T follicular helper cell (primary cell): ENCODE results near the gene PSMB4.
"Not testable (repeated sequence)": the region's sequence is repeated elsewhere in the genome, so short reads cannot be mapped to it uniquely, and the experiment has no call there.

ENCODE experiments used
- DNase-seq: peaks from one replicate; pipeline ENCODE4 v3.0.0-alpha.2; 2020; ENCODE audit warnings: low read depth

The PSMB4 gene

DNA sequence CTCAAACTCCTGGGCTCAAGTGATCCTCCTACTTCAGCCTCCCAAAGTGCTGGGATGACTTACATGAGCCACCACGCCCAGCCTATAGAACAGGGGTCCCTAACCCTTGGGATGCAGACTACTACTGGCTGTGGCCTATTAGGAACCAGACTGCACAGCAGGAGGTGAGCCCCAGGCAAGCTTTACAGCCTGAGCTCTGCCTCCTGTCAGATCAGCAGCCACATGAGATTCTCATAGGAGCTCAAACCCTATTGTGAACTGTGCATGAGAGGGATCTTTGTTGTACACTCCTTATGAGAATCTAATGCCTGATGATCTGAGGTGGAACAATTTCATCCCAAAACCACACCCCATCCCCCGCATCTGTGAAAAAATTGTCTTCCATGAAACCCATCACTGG is 13.4 kb upstream of the PSMB4 start:
- DNase-seq, result no peak

DNA sequence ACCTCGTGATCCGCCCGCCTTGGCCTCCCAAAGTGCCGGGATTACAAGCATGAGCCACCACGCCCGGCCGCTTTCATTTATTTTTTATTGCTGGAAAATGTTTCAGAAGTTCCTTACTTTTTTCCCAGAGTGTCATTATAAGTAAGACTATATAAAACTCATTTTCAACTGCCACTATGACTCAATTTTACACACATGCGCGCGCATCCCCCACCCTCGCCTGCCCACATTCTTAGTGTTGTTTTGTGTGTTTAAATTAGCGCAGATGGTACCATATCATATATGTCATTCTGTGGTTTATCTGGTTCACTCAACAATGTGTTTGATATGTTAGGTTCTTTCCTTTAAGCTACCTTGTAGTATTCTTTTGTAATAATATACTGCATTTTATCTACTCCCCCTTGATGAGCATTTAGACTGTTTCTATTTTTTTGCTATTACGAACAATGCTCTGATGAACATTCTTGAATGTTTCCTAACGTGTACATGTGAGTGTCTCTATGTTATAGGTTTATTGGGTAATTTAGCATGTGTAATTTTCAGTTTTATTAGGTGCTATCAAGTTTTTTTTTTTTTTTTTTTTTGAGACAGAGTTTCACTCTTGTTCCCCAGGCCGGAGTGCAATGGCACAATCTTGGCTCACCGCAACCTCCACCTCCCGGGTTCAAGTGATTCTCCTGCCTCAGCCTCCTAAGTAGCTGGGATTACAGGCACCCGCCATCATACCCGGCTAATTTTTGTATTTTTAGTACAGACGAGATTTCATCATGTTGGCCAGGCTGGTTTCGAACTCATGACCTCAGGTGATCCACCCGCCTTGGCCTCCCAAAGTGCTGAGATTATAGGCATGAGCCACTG is 8.9 kb upstream of the PSMB4 start:
- DNase-seq, result not testable (repeated sequence)

DNA sequence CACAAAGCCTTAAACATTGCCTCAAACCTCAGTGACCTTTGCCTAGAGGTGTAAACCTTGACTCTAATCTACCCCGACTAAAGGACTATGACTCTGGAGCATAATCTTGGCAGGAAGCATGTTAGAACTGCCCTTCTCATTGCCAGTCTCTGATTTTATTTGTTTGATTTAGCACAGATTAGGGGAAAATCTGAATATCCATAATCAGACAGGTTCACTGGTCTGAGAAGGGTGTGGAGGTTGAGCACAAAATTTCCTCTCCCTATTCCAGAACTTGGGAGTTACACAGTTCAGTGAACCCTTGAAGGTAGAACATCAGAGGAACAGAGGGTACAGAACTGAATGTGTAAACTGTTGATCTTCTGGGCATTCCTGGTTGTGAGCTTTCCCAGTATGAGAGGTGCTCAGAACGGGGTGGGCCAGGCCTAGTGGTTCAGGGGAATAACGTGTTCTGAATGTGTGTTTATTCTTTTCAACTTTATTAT is 8.3 kb upstream of the PSMB4 start:
- no peak for DNase-seq

DNA sequence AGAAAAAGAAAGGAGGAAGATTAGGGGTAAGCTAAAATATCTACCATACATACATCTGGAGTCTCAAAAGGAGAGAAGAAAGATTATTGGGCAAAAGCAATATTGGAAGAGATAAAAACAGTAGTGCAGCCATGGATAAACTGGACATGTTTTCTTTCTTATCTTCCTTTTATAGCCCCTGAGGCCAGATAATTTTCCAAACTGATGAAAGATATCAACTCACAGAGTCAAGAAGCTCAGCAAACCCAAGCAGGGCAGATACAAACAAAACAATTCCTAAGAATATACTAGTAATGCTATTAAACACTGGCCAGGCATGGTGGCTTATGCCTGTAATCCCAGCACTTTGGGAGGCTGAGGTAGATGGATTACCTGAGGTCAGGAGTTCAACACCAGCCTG is 5.8 kb upstream of the PSMB4 start:
- no peak for DNase-seq

DNA sequence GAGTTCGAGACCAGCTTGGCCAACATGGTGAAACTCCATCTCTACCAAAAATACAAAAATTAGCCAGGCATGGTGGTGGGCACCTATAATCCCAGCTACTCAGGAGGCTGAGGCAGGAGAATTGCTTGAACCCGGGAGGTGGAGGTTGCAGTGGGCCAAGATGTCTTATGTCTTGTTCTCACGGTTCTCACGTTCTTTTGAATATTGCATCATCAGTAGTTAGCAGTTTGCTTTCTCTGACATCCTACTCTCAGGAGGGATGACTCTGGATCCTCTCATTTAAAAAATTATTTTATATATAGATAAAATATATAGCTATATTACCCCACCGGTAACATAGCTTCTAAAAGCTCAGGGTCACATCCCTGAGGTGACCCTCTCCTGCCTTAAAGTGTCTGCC is 3.1 kb upstream of the PSMB4 start:
- not testable (repeated sequence) for DNase-seq

DNA sequence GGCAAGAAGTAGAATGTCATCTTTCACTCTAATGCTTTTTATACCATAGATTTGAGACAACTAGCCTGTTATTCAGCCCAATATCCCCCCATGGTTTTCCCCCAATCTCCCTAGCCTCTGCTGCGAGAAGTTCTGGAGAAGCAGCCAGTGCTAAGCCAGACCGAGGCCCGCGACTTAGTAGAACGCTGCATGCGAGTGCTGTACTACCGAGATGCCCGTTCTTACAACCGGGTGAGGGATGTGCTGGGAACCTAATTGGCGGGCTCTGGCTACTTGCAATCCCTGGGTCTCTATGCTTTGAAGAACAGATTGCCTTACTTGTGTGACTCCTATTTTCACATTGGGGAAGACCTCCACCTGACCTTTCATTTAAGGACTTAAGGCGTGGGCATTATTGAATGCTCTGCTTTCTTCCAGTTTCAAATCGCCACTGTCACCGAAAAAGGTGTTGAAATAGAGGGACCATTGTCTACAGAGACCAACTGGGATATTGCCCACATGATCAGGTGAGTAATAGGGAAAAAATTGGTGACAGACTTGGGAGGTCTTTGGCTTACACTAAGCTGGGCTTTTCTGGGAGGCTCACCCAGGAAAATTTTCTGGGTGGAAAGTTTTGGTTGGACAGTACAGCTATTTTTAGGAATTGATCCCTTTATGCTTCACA is 1.9 kb downstream of the PSMB4 start:
- DNase-seq, result no peak

DNA sequence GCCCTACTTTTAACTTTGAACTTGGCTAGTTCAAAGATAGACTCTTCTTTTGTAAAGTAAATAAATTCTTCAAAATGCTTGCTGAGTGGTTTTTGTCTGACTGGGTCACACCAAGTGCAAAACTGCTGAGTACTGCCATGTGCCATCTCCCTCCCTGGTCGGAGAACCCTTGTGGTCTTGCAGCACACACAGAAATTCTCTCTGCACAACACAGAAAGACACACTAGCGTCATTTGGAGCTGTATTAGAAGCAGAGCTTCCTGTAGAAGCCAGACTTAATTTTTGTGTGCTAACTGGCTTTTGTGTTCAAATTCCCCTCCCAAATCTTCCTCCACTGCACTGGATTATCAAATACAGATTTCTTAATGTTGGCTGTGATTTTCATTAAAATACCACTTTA is 2.5 kb downstream of the PSMB4 start:
- DNase-seq, result no peak

DNA sequence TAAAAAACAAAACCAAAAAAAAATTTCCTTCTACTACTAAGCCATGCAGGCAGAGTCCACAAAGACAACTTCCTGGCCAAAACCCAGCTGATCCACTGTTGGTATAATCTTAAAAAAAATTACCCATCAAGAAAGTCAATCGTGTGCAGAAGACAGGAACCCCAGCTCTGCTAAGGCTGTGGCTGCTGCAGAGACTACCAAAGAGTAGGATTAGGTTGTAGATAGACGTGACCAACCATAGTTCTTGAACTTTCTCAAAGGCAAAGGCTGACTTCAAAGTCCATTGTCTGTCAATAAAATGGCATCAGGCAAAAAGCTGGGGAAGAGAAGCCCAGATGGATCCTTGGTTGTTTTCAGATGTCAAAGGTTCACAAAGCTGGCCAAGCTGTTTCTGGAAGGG is 3.4 kb downstream of the PSMB4 start:
- DNase-seq, result no peak

DNA sequence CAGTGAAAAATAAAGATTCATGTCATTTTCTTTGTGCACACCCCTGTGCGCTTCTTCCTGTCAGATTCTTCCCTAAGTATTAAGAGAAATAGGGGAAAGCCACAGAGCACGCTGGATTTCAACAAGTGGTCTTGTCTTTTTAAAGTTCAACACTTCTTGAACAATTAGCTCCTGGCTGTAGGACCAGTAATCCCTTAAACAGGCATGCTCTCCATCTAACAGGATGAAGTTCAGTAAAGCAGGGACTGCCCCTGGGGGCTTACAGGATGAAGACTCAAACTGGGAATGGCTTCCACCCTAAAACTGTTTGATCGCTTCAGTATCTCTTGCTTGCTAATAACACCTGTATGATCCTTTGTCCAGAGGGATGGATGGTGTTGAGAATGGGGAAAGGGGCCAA is 4.2 kb downstream of the PSMB4 start:
- no peak for DNase-seq

DNA sequence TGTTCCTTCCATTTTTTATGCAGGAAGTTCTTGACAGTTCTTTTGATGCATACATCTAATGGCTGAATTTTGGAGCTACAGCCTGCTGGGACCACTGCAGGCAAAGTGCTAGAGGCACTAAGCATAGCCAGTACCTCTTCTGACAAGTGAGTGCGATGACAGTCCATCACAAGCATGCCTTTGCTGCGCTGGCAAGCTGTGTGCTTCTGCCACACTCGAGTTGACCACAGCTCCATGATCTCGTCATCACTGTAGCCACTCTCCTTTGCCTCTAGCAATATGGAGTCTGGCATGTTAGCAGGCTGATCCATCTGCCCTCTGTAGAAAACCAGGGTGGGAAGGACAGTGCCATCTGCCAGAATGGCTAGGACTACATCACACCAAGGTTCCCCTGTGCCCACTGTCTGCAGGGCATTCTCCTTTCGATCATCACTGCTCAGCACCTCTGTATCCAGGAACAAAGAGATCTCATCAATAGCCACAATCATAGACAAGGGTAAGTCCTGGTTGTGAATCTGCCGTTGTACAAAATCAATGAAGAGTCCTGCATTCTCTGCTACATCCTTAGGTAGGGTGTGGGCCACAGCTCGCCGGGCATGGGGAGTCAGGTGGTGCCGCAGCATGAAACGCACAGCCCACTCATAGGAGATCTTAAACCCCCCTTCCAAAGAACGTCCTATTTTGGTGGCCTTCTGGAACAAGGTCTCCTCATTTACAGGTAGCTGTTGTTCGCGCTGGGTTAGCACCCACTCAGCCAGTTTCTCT is 6.0 kb downstream of the PSMB4 start:
- DNase-seq, result no peak

DNA sequence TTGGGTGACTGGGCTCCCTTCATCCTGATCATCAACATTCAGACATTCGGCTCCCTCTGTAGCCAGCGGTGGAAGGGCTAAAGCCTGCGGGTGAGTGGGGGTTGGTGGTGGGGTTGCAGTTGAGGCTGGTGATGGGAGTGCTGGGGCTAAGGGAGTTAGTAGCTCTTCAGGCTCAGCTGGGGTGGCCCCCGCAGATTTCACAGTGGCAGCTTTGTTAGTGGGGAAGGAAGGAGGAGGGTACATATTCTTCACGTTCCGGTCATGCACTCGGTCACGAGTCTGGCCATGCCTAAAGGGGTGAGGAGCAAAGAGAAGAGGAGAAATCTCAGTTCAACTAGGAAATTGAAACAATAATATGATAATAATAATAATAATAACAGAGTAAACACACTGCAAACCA is 6.8 kb downstream of the PSMB4 start:
- DNase-seq, result no peak

DNA sequence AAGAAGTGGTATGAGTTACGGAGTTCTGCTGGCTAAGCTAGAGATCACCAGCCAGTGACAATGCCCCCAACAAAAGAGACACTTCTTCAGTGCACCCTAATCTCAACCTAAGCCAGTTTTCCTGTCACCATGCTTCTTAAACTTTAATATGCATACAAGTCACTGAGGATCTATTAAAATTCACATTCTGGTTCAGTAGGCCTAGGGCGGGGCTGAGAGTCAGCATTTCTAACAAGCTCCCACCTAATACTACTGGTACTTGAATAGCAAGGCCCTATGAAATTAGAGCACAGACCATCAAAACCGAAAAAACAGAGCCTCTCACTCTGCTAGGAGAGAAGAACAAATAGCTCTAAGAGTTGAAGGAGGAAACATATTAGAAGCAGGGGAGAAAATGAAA is 7.9 kb downstream of the PSMB4 start:
- no peak for DNase-seq

DNA sequence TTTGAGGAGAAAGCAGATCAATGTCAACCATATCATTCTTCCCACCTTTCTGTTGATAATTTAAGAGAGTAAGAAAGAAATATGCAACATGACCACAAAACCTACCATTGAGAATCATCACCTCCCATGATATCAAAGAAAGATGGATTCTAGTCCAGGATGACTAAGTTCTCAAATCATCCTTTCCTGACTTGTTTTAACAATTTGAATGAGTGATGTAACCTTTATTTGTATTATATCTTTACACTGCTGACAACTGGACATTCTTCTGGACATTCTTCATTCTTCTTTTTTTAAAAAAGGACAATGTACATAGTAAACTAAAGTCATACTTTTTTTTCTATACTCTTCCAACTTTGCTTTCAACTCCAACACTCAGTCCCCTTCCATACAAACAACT is 9.5 kb downstream of the PSMB4 start:
- no peak for DNase-seq

DNA sequence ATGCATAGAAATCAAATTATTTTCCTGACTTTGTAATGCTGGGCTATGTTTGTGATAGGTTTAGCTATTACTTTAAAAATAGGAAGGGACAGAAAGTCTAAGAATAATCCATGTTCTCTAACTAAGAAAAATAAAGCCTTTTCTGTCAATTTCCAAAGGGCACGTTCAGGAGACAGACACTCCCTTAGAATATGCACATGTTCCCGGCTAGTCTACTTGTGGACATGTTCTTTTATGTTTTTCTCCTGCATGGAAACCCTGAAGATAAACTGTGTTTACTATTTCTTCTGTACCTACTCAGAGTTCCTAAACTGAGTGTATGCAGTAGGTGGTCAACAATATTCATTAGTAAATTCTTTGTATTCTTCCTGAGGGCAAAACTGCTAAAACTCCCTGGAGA is 12.5 kb downstream of the PSMB4 start:
- no peak for DNase-seq

DNA sequence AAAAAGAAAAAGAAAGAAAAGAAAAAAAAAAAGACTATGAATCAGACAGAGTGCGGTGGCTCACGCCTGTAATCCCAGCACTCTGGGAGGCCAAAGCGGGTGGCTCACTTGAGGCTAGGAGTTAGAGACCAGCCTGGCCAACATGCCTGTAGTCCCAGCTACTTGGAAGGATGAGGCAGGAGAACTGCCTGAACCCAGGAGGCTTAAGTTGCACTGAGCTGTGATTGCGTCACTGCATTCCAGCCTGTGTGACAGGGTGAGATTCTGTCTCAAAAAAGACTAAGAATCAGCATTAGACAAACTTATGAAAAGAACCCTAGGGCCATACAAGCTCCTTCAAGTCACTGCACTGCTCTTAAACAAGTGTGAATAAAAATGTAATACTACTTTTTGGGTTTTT is 16.9 kb downstream of the PSMB4 start:
- no peak for DNase-seq

DNA sequence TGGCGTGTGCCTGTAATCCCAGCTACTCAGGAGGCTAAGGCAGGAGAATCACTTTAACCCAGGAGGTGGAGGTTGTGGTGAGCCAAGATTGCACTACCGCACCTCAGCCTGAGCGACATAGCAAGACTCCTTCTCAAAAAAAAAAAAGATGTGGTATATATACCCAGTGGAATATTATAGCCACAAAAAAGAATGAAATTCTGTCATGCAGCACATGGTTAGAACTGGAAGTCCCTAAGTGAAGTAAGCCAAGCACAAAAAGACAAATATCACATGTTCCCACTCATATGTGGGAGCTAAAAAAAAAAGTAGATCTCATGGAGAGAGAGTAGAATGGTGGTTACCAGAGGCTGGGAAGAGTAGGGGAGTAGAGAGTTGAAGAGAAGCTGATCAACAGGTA is 18.7 kb downstream of the PSMB4 start:
- no peak for DNase-seq

DNA sequence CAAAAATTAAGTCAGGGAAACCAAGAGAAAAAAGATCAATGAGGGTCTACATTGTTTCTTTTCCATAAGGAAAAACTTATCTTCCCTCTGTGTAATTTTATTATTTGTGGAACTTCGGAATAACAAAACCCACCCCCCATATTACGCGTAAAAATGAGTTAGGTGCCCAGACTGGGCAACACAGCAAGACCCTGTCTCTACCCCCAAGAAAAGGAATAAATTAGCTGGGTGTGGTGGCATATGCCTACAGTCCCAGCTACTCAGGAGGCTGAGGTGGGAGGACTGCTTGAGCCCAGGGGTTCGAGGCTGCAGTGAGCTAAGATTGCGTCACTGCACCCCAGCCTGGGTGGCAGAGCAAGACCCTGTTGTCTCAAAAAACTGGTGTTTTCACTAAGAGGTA is 20.4 kb downstream of the PSMB4 start:
- no peak for DNase-seq

DNA sequence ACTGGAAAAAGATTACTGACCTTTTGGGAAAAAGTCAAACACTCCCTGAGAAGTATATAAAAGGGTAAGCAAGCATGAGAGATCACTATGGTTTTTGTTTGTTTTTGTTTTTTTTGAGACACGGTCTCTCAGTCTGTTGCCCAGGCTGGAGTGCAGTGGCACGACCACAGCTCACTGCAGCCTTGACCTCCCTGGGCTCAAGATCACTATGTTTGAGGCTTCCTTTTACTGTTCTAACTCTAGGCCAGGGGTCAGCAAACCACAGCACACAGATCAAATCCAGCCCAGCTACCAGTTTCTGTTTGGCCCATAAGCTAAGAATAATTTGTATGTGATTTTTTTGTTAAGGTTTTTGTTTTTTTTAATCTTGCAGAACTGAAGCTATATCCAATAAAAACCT is 25.7 kb downstream of the PSMB4 start:
- DNase-seq, result no peak

DNA sequence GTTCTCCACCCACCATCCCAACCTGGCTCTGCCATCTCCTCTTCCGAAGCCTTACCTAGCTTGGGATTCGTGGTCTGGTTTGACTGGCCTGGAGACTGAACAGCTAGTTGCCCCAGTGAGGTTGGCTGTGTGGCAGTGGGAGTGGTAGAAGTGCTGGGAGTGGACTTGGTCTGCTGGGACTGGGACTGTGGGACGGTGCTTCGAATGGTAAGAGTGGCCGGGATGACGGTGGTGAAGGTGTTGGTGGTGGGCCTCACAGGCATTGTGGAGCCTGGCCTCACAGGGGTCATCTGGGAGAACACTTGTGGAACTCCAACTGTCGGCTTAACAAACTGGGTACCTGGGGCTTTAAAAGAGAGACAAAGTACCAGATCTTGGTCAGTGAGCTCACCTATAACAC is 28.7 kb downstream of the PSMB4 start:
- no peak for DNase-seq

DNA sequence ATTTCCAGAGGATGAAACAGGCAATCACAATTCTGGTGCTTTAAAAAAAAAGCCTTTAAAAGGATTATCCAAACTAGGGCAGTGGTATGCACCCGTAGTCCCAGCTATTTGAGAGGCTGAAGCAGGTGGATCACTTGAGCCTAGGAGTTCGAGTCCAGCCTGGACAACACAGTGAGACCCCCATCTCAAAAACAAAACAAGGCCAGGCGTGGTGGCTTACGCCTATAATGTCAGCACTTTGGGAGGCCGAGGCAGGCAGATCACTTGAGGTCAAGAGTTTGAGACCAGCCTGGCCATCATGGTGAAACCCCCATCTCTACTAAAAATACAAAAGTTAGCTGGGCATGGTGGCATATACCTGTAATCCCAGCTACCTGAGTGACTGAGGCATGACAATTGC is 34.5 kb downstream of the PSMB4 start:
- DNase-seq, result not testable (repeated sequence)

DNA sequence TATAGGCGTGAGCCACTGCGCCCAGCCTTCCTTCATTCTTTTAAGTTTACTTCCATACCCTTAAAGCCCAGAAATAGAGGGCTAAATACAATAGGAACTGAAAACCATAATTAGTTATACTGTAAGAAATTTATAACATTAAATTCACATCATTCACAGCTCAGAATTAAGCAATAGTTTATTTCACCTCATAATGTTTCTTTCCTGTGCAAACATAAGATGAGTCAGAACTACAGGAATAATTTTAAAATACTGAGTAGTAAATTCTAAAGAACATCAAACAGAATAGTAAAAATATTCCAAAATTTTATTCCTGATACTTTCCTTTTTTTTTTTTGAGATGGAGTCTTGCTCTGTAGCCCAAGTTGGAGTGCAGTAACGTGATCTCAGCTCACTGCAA is 35.8 kb downstream of the PSMB4 start:
- DNase-seq, result no peak

DNA sequence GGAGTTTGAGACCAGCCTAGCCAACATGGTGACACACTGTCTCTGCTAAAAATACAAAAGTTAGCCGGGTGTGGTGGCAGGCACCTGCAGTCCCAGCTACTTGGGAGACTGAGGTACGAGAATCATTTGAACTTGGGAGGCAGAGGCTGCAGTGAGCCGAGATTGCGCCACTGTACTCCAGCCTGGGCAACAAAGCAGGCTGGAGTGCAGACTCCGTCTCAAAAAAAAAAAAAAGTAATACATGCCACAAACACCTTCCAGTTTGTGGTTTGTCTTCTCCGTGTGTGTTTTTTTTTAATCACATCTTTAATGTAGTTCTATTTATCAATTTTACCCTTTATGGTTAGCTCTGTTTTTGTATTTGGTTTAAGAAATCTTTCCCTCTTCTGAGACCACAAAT is 37.6 kb downstream of the PSMB4 start:
- DNase-seq, result no peak

DNA sequence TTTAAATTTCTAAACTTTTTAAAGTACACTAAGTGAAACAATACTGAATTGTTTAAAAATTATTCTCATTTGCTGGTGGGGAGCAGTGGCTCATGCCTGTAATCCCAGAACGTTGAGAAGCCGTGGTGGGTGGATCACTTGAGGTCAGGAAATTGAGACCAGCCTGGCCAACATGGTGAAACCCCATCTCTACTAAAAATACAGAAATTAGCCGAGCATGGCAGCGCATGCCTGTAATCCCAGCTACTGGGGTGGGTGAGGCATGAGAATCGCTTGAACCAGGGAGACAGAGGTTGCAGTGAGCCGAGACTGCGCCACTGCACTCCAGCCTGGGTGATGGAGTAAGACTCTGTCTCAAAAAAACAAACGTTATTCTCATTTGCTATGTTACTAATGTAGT is 38.0 kb downstream of the PSMB4 start:
- not testable (repeated sequence) for DNase-seq
